Neural crest cell (in vitro differentiated cells): ENCODE data around the gene CFAP53. TPM values are rescaled to one million over a fixed set of nuclear protein-coding genes. Genes with fewer than 3 reads are reported as not detected.
A peak's percentile ranks its signal among the peaks of the same experiment; 100 is the strongest.

Experiments used
- DNase-seq: peaks from one replicate; pipeline ENCODE4 v3.0.0; 2021; ENCODE audit warnings: low read depth, mixed read lengths, low spot score
- H3K27ac Mint-ChIP-seq: one replicate; pipeline ENCODE4 v1.8.0; 2021; ENCODE audit warnings: mild to moderate bottlenecking, mixed read lengths; ENCODE audit not compliant: unreplicated experiment
- H3K27me3 Mint-ChIP-seq: 2 replicates; pipeline ENCODE4 v1.8.0; 2021; ENCODE audit warnings: low read depth, mild to moderate bottlenecking, mixed read lengths
- H3K36me3 Mint-ChIP-seq: 2 replicates; pipeline ENCODE4 v1.8.0; 2021; ENCODE audit warnings: low read depth, mild to moderate bottlenecking, mixed read lengths
- H3K4me1 Mint-ChIP-seq: 2 replicates; pipeline ENCODE4 v1.8.0; 2021; ENCODE audit warnings: mixed read lengths
- H3K4me3 Mint-ChIP-seq: one replicate; pipeline ENCODE4 v1.8.0; 2021; ENCODE audit warnings: mild to moderate bottlenecking, mixed read lengths
- H3K9me3 Mint-ChIP-seq: 2 replicates; pipeline ENCODE4 v1.8.0; 2021; ENCODE audit warnings: mixed read lengths
- total RNA-seq: library from RNA; stranded (reverse); gene quantifications from 2 replicates; pipeline ENCODE4 v1.2.1, GENCODE V29; 2021
- TF ChIP-seq, protein P1 (sequence below): fragments of 200-600 bp; sonication (generic); conservative IDR thresholded peaks from 2 replicates; pipeline ENCODE4 v1.5.0; 2021; ENCODE audit warnings: antibody characterized with exemption, mild to moderate bottlenecking

Gene CFAP53
- total RNA-seq, 1 donor from 2014 or later = 0.54 TPM

DNA sequence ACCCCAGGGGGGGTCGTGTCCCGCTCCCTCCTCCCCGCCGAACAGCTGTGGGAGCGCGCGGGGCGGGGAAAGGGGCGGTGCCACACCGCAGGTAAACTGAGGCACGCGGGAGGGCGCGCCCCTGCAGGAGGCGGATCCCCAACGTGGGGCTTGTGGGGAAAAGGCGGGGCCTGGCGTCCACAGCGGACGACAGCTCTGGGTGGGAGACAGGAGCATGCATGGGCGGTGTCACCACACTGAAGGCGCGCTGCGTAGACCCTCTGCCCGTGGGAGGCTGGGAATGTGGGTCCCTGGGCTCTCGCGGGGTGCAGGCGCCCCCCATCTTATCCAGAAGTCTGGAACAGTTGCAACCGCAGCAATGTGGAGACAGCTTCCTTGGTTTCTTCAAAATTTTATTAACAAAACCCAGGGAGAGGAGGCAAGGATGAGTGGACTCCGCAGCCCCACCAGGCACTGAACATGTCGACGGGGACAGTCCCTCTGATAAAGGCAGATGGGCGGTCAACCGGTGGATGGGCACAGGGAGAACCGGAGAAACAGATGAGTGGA is 15.8 kb upstream of the CFAP53 start:
- TF ChIP-seq, protein P1, sequence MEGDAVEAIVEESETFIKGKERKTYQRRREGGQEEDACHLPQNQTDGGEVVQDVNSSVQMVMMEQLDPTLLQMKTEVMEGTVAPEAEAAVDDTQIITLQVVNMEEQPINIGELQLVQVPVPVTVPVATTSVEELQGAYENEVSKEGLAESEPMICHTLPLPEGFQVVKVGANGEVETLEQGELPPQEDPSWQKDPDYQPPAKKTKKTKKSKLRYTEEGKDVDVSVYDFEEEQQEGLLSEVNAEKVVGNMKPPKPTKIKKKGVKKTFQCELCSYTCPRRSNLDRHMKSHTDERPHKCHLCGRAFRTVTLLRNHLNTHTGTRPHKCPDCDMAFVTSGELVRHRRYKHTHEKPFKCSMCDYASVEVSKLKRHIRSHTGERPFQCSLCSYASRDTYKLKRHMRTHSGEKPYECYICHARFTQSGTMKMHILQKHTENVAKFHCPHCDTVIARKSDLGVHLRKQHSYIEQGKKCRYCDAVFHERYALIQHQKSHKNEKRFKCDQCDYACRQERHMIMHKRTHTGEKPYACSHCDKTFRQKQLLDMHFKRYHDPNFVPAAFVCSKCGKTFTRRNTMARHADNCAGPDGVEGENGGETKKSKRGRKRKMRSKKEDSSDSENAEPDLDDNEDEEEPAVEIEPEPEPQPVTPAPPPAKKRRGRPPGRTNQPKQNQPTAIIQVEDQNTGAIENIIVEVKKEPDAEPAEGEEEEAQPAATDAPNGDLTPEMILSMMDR = no peak
- Mint-ChIP-seq H3K36me3 (peaks cover 18% of the 10 kb centered on the region), H3K27me3 (no peaks in the 10 kb centered on the region), H3K4me3 (peak overlapping the region; percentile 97), H3K9me3 (no peaks in the 10 kb centered on the region), H3K4me1 (peaks cover 33% of the 10 kb centered on the region), H3K27ac (no peak overlapping the region)
- DNase-seq = no peak

DNA sequence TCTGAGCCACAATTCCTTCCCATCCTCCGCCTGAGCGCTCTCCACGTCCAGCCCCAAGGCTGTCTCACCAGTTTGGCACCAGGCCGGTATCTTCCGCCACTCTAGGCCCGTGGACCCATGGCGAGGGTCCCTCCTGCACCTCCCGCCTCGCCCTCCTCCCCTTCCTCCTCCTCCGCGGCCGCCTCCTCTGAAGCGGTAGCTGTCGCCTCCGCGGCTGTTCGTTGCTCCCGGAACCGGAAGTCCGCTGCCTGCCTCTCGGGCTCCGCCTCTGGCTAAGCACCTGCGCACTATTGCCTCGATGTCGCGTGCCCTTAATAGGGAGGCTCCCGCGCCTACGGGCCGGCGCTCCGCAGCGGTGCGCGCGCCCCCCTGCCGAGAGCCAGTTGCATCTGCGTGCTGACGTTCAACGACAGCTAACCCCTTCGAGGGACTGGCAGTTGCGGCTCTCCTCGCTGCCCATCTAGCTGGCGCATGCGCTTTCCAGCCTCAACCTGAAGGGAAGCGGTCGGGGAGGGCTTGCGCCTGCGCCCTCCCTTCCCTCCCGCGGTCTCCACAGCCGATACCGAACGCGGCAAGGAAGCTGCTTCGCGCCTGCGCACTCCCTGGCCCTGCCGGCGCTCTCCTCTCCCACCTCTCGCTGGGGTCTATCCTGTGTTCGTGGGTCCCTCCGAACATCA is 15.1 kb upstream of the CFAP53 start, which contains the start of gene MBD1:
Gene MBD1, minus strand, starts transcription at position 229 of the 677 bp plus-strand sequence. CDS start 1,531 bp downstream, outside the sequence.
- TF ChIP-seq, protein P1 = no peak
- no peaks in the 10 kb centered on the region for H3K27me3 Mint-ChIP-seq
- H3K36me3 Mint-ChIP-seq = peaks cover 20% of the 10 kb centered on the region
- peaks cover 27% of the 10 kb centered on the region for H3K4me1 Mint-ChIP-seq
- H3K9me3 Mint-ChIP-seq = no peaks in the 10 kb centered on the region
- peak; percentile 87 for DNase-seq
- peak within 1 kb of the TSS; percentile 97 for H3K4me3 Mint-ChIP-seq
- H3K27ac Mint-ChIP-seq = peak within 1 kb of the TSS; percentile 96

DNA sequence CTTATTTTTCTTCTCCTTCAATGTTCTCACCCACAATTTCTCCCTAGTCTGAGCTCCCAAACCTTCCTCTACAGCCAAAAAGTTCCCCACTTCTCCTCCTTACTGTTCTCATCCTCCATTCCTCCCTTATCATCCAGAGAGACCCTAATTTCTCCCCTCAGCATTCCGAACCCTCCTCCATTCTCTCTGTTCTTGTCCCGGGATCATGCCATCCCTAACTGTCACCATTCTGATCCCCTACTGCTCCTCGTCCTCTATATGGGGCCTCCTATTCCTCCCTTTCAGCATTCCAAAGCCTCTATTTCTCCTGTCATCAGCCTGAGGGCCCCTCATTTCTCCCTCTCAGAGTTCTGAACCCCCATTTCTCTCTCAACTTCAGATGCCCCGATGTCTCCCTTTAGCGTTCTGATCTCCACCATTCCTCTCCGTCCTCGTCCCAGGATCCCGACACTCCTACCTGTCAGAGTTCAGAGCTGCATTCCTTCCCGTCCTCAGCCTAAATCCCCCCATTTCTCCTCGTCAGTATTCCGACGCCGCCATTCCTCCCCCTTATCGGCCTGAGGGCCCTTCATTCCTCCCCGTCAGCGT is 14.5 kb upstream of the CFAP53 start:
- H3K9me3 Mint-ChIP-seq = no peaks in the 10 kb centered on the region
- H3K36me3 Mint-ChIP-seq = peaks cover 26% of the 10 kb centered on the region
- H3K27ac Mint-ChIP-seq = peak overlapping the region; percentile 96
- no peaks in the 10 kb centered on the region for H3K27me3 Mint-ChIP-seq
- H3K4me1 Mint-ChIP-seq = peaks cover 22% of the 10 kb centered on the region
- H3K4me3 Mint-ChIP-seq = peak overlapping the region; percentile 97
- DNase-seq = no peak
- TF ChIP-seq, protein P1 = no peak

DNA sequence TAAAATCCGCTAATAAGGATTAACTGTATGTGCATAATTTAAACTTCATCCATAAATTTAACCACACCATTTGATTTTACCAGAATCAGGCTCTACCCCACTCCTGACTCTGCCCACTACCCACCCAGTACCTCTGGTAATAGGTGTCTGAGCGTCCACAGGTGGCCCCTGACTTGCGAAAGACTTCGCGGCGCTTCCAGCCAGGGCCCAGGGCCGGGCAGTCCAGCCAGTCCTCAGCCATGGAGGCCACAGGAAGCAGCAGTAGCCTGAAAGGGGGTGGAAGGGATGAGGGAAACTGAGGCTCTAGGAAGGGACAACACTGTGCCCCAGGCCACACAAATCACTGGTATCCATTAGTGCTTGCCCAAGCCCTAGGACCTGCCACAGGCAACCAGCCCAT is 13.5 kb upstream of the CFAP53 start:
- peaks cover 28% of the 10 kb centered on the region for H3K36me3 Mint-ChIP-seq

DNA sequence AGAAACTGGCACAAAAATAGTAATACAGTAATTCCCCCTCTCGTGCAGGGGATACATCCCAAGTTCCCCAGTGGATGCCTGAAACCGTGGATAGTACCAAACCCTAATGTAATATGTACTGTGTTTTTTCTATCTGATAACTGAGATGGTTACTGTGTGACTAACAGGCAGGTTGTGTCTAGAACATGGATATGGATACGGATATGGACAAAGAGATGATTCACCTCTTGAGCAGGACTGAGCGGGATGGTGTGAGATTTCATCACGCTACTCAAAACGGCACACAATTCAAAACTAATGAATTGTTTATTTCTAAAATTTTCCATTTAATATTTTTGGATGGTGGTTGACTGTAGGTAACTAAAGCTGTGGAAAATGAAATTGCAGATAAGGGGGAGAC is 11.6 kb upstream of the CFAP53 start:
- TF ChIP-seq, protein P1 = no peak
- H3K9me3 Mint-ChIP-seq = no peaks in the 10 kb centered on the region

More for the DNA sequence above, 13.5 kb upstream of the CFAP53 start:
- H3K4me1 Mint-ChIP-seq = peaks cover 22% of the 10 kb centered on the region
- H3K4me3 Mint-ChIP-seq = peak overlapping the region; percentile 97
- no peaks in the 10 kb centered on the region for H3K27me3 Mint-ChIP-seq
- TF ChIP-seq, protein P1 = no peak
- H3K9me3 Mint-ChIP-seq = no peaks in the 10 kb centered on the region
- DNase-seq = no peak
- no peak overlapping the region for H3K27ac Mint-ChIP-seq

More for the DNA sequence above, 11.6 kb upstream of the CFAP53 start:
- Mint-ChIP-seq H3K36me3 (peaks cover 23% of the 10 kb centered on the region), H3K27ac (no peak overlapping the region), H3K27me3 (no peaks in the 10 kb centered on the region), H3K4me3 (no peak overlapping the region), H3K4me1 (peaks cover 22% of the 10 kb centered on the region)
- DNase-seq = no peak
